Kidney (tissue), 14 donors: ENCODE data around the gene PFDN5. TPM values are rescaled to one million over a fixed set of nuclear protein-coding genes. Genes with fewer than 3 reads are reported as not detected.
A peak's percentile ranks its signal among the peaks of the same experiment; 100 is the strongest.

ENCODE experiments used
- DNase-seq, 5 donors: peaks; one replicate each; pipeline ENCODE4 v3.0.0-alpha.2; 2013 to 2020
- FAIRE-seq: peaks from 2 replicates; lab custom pipeline; 2012; peaks lifted over from hg19 to GRCh38; lab: Jason Lieb, UNC
- H3K27ac ChIP-seq, 2 donors: one replicate each; pipeline ENCODE4 v1.7.0; 2013; ENCODE audit warnings: low read depth in 2 of 2, low read length in 2 of 2, inconsistent platforms in 1 of 2
- H3K27me3 ChIP-seq: one replicate; pipeline ENCODE4 v1.7.1; 2013; ENCODE audit warnings: low read length, inconsistent platforms; ENCODE audit not compliant: control insufficient read depth, insufficient read depth
- H3K36me3 ChIP-seq, 3 donors: one replicate each; pipeline versions ENCODE4 v1.7.0 to v1.7.1; 2013; ENCODE audit warnings: low read length in 3 of 3, control low read depth in 1 of 3, inconsistent platforms in 1 of 3; ENCODE audit not compliant: insufficient read depth in 3 of 3, control insufficient read depth in 2 of 3
- H3K4me1 ChIP-seq, 3 donors: one replicate each; pipeline versions ENCODE4 v1.7.0 to v1.7.1; 2013; ENCODE audit warnings: low read length in 3 of 3, inconsistent platforms in 1 of 3, low read depth in 1 of 3; ENCODE audit not compliant: control insufficient read depth in 2 of 3, insufficient read depth in 2 of 3
- H3K4me3 ChIP-seq, 3 donors: one replicate each; pipeline versions ENCODE4 v1.7.0 to v1.8.1; 2013; ENCODE audit warnings: low read length in 3 of 3, control low read depth in 1 of 3, inconsistent platforms in 1 of 3
- H3K9ac ChIP-seq, 3 donors: one replicate each; pipeline versions ENCODE4 v1.7.0 to v1.7.1; 2013; ENCODE audit warnings: low read length in 3 of 3, control low read depth in 1 of 3, inconsistent platforms in 1 of 3
- H3K9me3 ChIP-seq, 3 donors: one replicate each; pipeline versions ENCODE4 v1.7.0 to v1.7.1; 2013; ENCODE audit warnings: low read length in 3 of 3, control low read depth in 1 of 3, inconsistent platforms in 1 of 3; ENCODE audit not compliant: control insufficient read depth in 2 of 3, insufficient read depth in 1 of 3
- intact Hi-C: fragments of 100-400 bp; cut with DNase I; formaldehyde crosslinking; loops from one replicate; pipeline ENCODE4 v1.11.1; 2022
- polyA plus RNA-seq: library from polyadenylated mRNA; stranded (reverse); fragments of 350-450 nt; fragmentation: Illumina TruSeq; extraction: RNeasy Lipid Tissue Mini Kit (QIAGEN cat#74804); gene quantifications from one replicate; pipeline ENCODE4 v1.2.3, GENCODE V29; 2014; ENCODE audit warnings: low read depth, low replicate concordance; ENCODE audit not compliant: insufficient read depth
- total RNA-seq: library from RNA; stranded (reverse); fragmentation: NEBNext Ultra II Directional; extraction: Animal tissue kit (Norgen Biotek cat#: 25700); gene quantifications from one replicate; pipeline ENCODE4 v1.2.1, GENCODE V29; 2021
- TF ChIP-seq, protein P1 (sequence below): IDR thresholded peaks from 3 replicates; pipeline ENCODE4 v1.5.1; 2012; ENCODE audit warnings: mild to moderate bottlenecking, moderate library complexity, borderline replicate concordance; ENCODE audit not compliant: insufficient read depth; ENCODE audit errors: extremely low read depth
- donor health status: control.
- donor health status: control.
- donor health status: control.
- donor health status: control.
- donor health status: control.
- donor health status: DM: yes; HTN: yes; CAD: no.
- donor health status: Normal renal cell carcinoma (clear cell type).

PFDN5 gene
- total and polyA plus RNA-seq, 2 donors from 2014 or later: 439 to 1,405 TPM

DNA sequence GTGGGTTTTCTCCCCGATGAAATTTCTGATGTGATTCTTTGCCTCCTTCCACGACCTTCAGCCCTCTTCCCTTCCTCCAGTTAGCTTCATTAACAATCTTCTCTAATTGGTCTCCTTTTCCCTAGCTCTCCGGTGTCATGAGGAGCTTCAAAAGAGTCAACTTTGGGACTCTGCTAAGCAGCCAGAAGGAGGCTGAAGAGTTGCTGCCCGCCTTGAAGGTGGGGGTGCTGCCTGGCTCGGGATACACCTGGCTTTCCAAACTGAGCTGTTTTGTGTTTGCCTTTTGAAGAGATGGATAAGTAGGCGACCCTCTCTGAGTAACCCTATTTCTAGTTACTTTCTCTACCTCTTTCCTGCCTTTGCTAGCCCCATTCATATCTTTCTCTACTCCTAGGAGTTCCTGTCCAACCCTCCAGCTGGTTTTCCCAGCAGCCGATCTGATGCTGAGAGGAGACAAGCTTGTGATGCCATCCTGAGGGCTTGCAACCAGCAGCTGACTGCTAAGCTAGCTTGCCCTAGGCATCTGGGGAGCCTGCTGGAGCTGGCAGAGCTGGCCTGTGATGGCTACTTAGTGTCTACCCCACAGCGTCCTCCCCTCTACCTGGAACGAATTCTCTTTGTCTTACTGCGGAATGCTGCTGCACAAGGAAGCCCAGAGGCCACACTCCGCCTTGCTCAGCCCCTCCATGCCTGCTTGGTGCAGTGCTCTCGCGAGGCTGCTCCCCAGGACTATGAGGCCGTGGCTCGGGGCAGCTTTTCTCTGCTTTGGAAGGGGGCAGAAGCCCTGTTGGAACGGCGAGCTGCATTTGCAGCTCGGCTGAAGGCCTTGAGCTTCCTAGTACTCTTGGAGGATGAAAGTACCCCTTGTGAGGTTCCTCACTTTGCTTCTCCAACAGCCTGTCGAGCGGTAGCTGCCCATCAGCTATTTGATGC is 26.4 kb upstream of the PFDN5 start:
- no peaks in the 10 kb centered on the region for H3K36me3 ChIP-seq
- peak overlapping the region; percentile 76 to 89 (median 87) for H3K4me3 ChIP-seq
- peaks cover 0 to 2% (median 0%) of the 10 kb centered on the region in 3 donors for H3K4me1 ChIP-seq
- TF ChIP-seq, protein P1, sequence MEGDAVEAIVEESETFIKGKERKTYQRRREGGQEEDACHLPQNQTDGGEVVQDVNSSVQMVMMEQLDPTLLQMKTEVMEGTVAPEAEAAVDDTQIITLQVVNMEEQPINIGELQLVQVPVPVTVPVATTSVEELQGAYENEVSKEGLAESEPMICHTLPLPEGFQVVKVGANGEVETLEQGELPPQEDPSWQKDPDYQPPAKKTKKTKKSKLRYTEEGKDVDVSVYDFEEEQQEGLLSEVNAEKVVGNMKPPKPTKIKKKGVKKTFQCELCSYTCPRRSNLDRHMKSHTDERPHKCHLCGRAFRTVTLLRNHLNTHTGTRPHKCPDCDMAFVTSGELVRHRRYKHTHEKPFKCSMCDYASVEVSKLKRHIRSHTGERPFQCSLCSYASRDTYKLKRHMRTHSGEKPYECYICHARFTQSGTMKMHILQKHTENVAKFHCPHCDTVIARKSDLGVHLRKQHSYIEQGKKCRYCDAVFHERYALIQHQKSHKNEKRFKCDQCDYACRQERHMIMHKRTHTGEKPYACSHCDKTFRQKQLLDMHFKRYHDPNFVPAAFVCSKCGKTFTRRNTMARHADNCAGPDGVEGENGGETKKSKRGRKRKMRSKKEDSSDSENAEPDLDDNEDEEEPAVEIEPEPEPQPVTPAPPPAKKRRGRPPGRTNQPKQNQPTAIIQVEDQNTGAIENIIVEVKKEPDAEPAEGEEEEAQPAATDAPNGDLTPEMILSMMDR: no peak
- intact Hi-C loops: no loop called here
- no peak overlapping the region for H3K27ac ChIP-seq
- H3K9me3 ChIP-seq: no peaks in the 10 kb centered on the region
- H3K9ac ChIP-seq: peak overlapping the region in 2 of 3 donors; percentile 34 to 81
- no peak for FAIRE-seq
- H3K27me3 ChIP-seq: no peaks in the 10 kb centered on the region
- peak in 1 of 5 donors; percentile 22 for DNase-seq

DNA sequence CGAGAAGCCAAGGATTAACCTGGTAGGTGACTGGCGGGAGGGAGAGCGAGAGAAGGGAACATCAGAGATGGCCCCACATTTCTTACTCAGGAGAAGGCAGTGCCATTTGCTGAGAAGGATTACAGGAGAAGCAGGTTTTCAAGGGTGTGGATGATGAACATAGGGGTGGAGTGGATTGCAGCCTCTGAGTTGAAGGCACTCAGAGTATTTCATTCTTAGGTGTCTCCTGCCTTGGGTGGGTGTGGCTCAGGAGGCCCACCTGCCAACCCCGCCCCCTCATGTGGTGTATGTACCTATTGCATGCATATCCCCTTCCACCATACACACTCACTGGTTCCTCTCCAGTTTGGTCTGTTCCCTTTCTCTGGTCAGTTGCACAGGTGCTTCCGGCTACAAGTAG is 20.9 kb upstream of the PFDN5 start:
- no peak overlapping the region for H3K4me3 ChIP-seq
- TF ChIP-seq, protein P1: no peak
- no peak for FAIRE-seq
- no peaks in the 10 kb centered on the region for H3K27me3 ChIP-seq
- intact Hi-C loops: no loop called here
- H3K27ac ChIP-seq: no peak overlapping the region
- H3K9ac ChIP-seq: no peak overlapping the region
- H3K9me3 ChIP-seq: no peaks in the 10 kb centered on the region
- no peaks in the 10 kb centered on the region for H3K4me1 ChIP-seq
- no peaks in the 10 kb centered on the region for H3K36me3 ChIP-seq
- DNase-seq: no peak

DNA sequence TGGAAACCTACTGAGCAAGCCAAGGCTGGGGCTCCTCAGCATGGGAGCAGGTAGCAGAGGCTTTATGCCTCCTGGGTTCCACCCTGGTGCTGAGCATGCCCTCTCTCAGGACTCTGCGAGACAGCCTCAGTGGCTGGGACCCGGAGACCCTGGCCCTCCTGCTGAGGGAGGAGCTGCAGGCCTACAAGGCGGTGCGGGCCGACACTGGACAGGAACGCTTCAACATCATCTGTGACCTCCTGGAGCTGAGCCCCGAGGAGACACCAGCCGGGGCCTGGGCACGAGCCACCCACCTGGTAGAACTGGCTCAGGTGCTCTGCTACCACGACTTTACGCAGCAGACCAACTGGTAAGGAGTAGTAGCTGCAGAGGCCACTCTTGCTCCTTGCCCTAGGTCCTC is 18.8 kb upstream of the PFDN5 start:
- Histone ChIP-seq H3K4me1 (no peaks in the 10 kb centered on the region), H3K9ac (no peak overlapping the region), H3K27ac (no peak overlapping the region), H3K4me3 (no peak overlapping the region), H3K9me3 (no peaks in the 10 kb centered on the region), H3K27me3 (no peaks in the 10 kb centered on the region), H3K36me3 (peaks cover 0 to 3% (median 0%) of the 10 kb centered on the region in 3 donors)
- DNase-seq (peak in 1 of 5 donors; percentile 51), FAIRE-seq (no peak)
- intact Hi-C loops: no loop called here
- TF ChIP-seq, protein P1: no peak
